PC-3 (cell line): ENCODE measurements around the gene SETMAR. TPM values are rescaled to one million over a fixed set of nuclear protein-coding genes. Genes with fewer than 3 reads are reported as not detected.

Experiments
- ATAC-seq: fragments of 200-7000 bp; cut with Tn5 transposase; 2 replicates; pipeline ENCODE4 v1.9.1; 2020; ENCODE audit warnings: mild to moderate bottlenecking, moderate library complexity
- BruUV-seq: library from RNA; stranded (reverse); fragments of 400-500 nt; replicated peaks from 2 replicates; lab custom pipeline; 2021; lab: Mats Ljungman, UMichigan
- CTCF ChIA-PET: fragments of 300-600 bp; sonication (Branson Sonifier 250); formaldehyde crosslinking; loops from one replicate; lab custom pipeline; 2022; ENCODE audit warnings: antibody characterized with exemption; lab: Charles Lee
- POLR2A ChIA-PET: fragments of 300-600 bp; sonication (Branson Sonifier 250); formaldehyde crosslinking; loops from one replicate; lab custom pipeline; 2022; ENCODE audit warnings: antibody characterized with exemption; ENCODE audit not compliant: unreplicated experiment; lab: Charles Lee
- DNase-seq: peaks from one replicate; pipeline ENCODE4 v3.0.0-alpha.2; 2015
- H2AFZ ChIP-seq: fragments of 300-600 bp; sonication (generic); 2 replicates; pipeline ENCODE4 v1.6.0; 2016; ENCODE audit warnings: antibody characterized with exemption, low read length
- H3F3A ChIP-seq: fragments of 300-600 bp; sonication (generic); one replicate; pipeline ENCODE4 v1.6.0; 2017; ENCODE audit warnings: antibody characterized with exemption, low read length, control low read depth, mild to moderate bottlenecking; ENCODE audit not compliant: unreplicated experiment
- H3K27ac ChIP-seq: fragments of 300-600 bp; sonication (generic); 2 replicates; pipeline ENCODE4 v1.5.1; 2016; ENCODE audit warnings: mild to moderate bottlenecking, low read length
- H3K27me3 ChIP-seq: fragments of 300-600 bp; sonication (generic); 2 replicates; pipeline ENCODE4 v1.6.1; 2016; ENCODE audit warnings: low read length, mixed read lengths
- H3K36me3 ChIP-seq: fragments of 300-600 bp; sonication (generic); 2 replicates; pipeline ENCODE4 v1.6.1; 2016; ENCODE audit warnings: low read depth, mixed run types, low read length, mixed read lengths
- H3K4me1 ChIP-seq: fragments of 300-600 bp; sonication (generic); 2 replicates; pipeline ENCODE4 v1.5.1; 2016; ENCODE audit warnings: low read length; ENCODE audit not compliant: insufficient read depth
- H3K4me2 ChIP-seq: fragments of 300-600 bp; sonication (generic); 2 replicates; pipeline ENCODE4 v1.6.0; 2016; ENCODE audit warnings: low read length
- H3K4me3 ChIP-seq: fragments of 300-600 bp; sonication (generic); 2 replicates; pipeline ENCODE4 v1.5.1; 2016; ENCODE audit warnings: mild to moderate bottlenecking, low read length, mixed read lengths
- H3K79me2 ChIP-seq: fragments of 300-600 bp; sonication (generic); 2 replicates; pipeline ENCODE4 v1.6.1; 2017; ENCODE audit warnings: low read length, mixed read lengths
- H3K9ac ChIP-seq: fragments of 300-600 bp; sonication (generic); 2 replicates; pipeline ENCODE4 v1.6.0; 2016; ENCODE audit warnings: mild to moderate bottlenecking, low read length
- H3K9me2 ChIP-seq: fragments of 300-600 bp; sonication (generic); replicated peaks from 2 replicates; pipeline ENCODE4 v1.6.1; 2016; ENCODE audit warnings: mixed run types, low read length, mixed read lengths
- H3K9me3 ChIP-seq: fragments of 300-600 bp; sonication (generic); 2 replicates; pipeline ENCODE4 v1.6.1; 2016; ENCODE audit warnings: low read length, mixed read lengths
- H4K20me1 ChIP-seq: fragments of 300-600 bp; sonication (generic); 2 replicates; pipeline ENCODE4 v1.6.1; 2016; ENCODE audit warnings: low read length, mixed read lengths
- EZH2 ChIP-seq: fragments of 300-600 bp; sonication (generic); IDR thresholded peaks from one replicate; pipeline ENCODE4 v1.6.1; 2017; ENCODE audit warnings: antibody characterized with exemption, mild to moderate bottlenecking, low read length; ENCODE audit not compliant: unreplicated experiment
- EZH2phosphoT487 ChIP-seq: fragments of 300-600 bp; sonication (generic); IDR thresholded peaks from 2 replicates; pipeline ENCODE4 v1.6.1; 2018; ENCODE audit warnings: mild to moderate bottlenecking, antibody characterized with exemption, low read length, borderline replicate concordance
- intact Hi-C: fragments of 100-400 bp; cut with micrococcal nuclease; formaldehyde crosslinking; loops from 2 replicates; pipeline ENCODE4 v1.9.0; 2023
- total RNA-seq: library from RNA; depleted of rRNA; stranded (reverse); fragments of >200 nt; gene quantifications from 2 replicates; pipeline ENCODE4 v1.2.3, GENCODE V29; 2014
- TF ChIP-seq, protein P1 (sequence below): fragments of 300-600 bp; sonication (generic); conservative IDR thresholded peaks from 2 replicates; pipeline ENCODE4 v1.5.1; 2017; ENCODE audit warnings: antibody characterized with exemption, low read depth, mild to moderate bottlenecking, low read length

SETMAR gene
- total RNA-seq, 1 experiment from 2014 or later: 17.5 TPM

- CTCF ChIA-PET: no interaction called here
- intact Hi-C loops: no loop called here
- BruUV-seq: no TSS peak
Observed at GRCh38 chr3:4264040-4264439, 39.1 kb upstream of the SETMAR start.

DNA sequence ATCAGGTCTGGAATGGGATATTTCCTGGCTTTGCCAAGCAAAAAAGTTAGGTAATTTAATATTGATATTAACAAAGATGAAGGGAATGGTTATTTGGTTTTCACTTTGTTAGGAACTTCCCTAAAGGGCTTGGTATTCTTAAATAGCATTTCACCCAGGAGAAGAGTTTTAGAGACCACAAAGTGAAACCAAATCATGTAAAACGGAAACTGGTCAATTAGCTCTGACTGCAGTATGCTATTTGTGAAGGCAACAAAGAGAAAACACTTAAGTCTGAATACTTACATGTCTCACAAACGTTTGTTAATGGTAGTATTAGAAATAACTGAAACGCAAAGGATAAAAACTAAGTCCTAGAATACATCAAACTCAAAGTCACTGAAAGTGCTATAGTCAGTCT, 32.4 kb upstream of the SETMAR start:
- Histone ChIP-seq H3F3A (no peaks in the 10 kb centered on the region), H3K4me1 (no peaks in the 10 kb centered on the region), H3K9me2 (no peaks in the 10 kb centered on the region), H3K79me2 (no peaks in the 10 kb centered on the region), H3K27ac (no peak overlapping the region), H3K9ac (no peak overlapping the region), H4K20me1 (no peaks in the 10 kb centered on the region), H3K27me3 (peaks cover 15% of the 10 kb centered on the region), H2AFZ (no peak overlapping the region), H3K36me3 (no peaks in the 10 kb centered on the region), H3K4me2 (no peak overlapping the region), H3K9me3 (no peaks in the 10 kb centered on the region), H3K4me3 (no peak overlapping the region)
- TF ChIP-seq EZH2 (no peak), EZH2phosphoT487 (no peak)
- TF ChIP-seq, protein P1, sequence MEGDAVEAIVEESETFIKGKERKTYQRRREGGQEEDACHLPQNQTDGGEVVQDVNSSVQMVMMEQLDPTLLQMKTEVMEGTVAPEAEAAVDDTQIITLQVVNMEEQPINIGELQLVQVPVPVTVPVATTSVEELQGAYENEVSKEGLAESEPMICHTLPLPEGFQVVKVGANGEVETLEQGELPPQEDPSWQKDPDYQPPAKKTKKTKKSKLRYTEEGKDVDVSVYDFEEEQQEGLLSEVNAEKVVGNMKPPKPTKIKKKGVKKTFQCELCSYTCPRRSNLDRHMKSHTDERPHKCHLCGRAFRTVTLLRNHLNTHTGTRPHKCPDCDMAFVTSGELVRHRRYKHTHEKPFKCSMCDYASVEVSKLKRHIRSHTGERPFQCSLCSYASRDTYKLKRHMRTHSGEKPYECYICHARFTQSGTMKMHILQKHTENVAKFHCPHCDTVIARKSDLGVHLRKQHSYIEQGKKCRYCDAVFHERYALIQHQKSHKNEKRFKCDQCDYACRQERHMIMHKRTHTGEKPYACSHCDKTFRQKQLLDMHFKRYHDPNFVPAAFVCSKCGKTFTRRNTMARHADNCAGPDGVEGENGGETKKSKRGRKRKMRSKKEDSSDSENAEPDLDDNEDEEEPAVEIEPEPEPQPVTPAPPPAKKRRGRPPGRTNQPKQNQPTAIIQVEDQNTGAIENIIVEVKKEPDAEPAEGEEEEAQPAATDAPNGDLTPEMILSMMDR: no peak
- no TSS peak for BruUV-seq
- POLR2A ChIA-PET: no interaction called here
- DNase-seq (no peak), ATAC-seq (no peak)
- intact Hi-C loops: no loop called here
- CTCF ChIA-PET: no interaction called here

More at GRCh38 chr3:4264040-4264439, 39.1 kb upstream of the SETMAR start:
- no peak overlapping the region for H3K4me3 ChIP-seq
- DNase-seq (no peak), ATAC-seq (no peak)
- no peak overlapping the region for H3K4me2 ChIP-seq
- no peaks in the 10 kb centered on the region for H3K27me3 ChIP-seq
- TF ChIP-seq EZH2phosphoT487 (no peak), EZH2 (no peak)
- TF ChIP-seq, protein P1: no peak
- no peak overlapping the region for H3K9ac ChIP-seq
- no peaks in the 10 kb centered on the region for H4K20me1 ChIP-seq
- H3K4me1 ChIP-seq: no peaks in the 10 kb centered on the region
- H3K9me3 ChIP-seq: no peaks in the 10 kb centered on the region
- H2AFZ ChIP-seq: no peak overlapping the region
- no peaks in the 10 kb centered on the region for H3K79me2 ChIP-seq
- H3F3A ChIP-seq: no peaks in the 10 kb centered on the region
- POLR2A ChIA-PET: no interaction called here
- H3K9me2 ChIP-seq: no peaks in the 10 kb centered on the region
- H3K27ac ChIP-seq: no peak overlapping the region
- H3K36me3 ChIP-seq: no peaks in the 10 kb centered on the region

DNA sequence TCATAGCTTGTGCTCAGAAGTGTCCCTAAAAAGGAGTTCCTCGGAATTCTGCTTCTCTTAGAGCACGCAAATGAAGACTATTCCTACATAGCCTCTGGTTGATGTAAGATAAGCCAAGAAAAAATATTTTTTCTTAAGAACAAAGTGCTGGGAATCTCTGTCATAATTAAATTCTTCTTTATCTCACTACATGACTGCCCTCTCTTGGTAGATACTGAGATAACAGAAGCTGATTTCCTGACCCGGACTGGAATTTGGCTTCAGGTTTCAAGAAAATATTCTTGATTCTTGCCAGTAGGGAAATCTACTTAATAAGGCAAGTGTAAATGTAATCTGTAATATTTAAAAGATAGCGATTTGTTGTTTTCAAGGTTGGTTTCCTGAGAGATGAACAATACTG, 31.3 kb upstream of the SETMAR start:
- Histone ChIP-seq H3K9ac (no peak overlapping the region), H2AFZ (no peak overlapping the region), H3K4me3 (no peak overlapping the region), H3K27me3 (peaks cover 23% of the 10 kb centered on the region), H3K27ac (no peak overlapping the region), H3K9me2 (no peaks in the 10 kb centered on the region), H3K4me2 (no peak overlapping the region), H3K9me3 (no peaks in the 10 kb centered on the region), H3F3A (no peaks in the 10 kb centered on the region), H4K20me1 (no peaks in the 10 kb centered on the region), H3K4me1 (no peaks in the 10 kb centered on the region), H3K36me3 (no peaks in the 10 kb centered on the region), H3K79me2 (no peaks in the 10 kb centered on the region)
- CTCF ChIA-PET: interaction anchor here (0.5 to 1.4 kb wide), 3 partner anchors 1070 to 1129 kb away, joined by 3 to 12 read pairs (median 3); no protein-coding TSS in a partner anchor
- intact Hi-C loops: loop anchor here (1.0 kb wide), 1 partner anchor 1072 kb away; no protein-coding TSS in a partner anchor
- peak; percentile 68 for DNase-seq
- POLR2A ChIA-PET: no interaction called here
- no TSS peak for BruUV-seq
- no peak for TF ChIP-seq EZH2phosphoT487
- TF ChIP-seq, protein P1: peak; percentile 79
- ATAC-seq: peak; percentile 67
